ENCODE measurements around the gene SLC29A4.

Gene SLC29A4

DNA sequence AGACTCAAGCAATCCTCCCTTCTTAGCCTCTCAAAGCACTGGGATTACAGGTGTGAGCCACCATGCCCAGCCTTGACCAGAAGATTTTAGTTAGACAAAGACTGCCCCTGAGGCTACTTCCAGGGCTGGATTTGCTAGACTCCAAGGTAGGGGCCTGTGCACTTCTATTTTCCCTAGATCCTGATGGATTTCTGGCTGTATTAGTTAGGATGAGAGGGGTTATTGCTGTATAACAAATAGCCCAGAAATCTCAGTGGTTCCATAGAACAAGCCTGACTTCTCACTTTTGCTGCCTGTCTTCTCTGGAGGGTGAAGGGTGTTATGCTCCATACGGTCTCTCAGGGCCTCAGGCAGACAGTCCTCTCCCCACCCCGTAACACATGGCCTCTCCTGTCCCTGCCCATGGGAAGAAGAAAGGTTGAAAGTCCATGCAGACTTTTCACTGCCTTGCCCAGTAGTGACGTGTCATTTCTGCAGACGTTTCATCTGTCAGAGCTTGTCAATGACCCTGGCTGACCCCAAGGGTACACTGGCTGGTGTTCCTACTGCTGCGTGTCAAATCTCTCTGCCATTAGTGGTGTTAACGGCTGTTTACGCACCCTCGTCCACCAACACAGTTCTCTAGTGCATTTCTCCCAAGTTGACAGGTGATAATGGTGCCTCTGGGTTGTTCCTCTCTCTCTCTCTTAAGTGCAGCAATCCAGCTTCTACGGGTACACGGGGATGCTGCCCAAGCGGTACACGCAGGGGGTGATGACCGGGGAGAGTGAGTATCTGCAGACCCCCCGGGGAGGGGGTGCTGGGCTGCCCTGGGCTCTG is 11.6 kb downstream of the SLC29A4 start:
- DNase-seq (ENCODE audit: low read depth) = no peak
- TF ChIP-seq, protein P1, sequence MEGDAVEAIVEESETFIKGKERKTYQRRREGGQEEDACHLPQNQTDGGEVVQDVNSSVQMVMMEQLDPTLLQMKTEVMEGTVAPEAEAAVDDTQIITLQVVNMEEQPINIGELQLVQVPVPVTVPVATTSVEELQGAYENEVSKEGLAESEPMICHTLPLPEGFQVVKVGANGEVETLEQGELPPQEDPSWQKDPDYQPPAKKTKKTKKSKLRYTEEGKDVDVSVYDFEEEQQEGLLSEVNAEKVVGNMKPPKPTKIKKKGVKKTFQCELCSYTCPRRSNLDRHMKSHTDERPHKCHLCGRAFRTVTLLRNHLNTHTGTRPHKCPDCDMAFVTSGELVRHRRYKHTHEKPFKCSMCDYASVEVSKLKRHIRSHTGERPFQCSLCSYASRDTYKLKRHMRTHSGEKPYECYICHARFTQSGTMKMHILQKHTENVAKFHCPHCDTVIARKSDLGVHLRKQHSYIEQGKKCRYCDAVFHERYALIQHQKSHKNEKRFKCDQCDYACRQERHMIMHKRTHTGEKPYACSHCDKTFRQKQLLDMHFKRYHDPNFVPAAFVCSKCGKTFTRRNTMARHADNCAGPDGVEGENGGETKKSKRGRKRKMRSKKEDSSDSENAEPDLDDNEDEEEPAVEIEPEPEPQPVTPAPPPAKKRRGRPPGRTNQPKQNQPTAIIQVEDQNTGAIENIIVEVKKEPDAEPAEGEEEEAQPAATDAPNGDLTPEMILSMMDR (IDR thresholded peaks at IDR 0.05; ENCODE audit: control insufficient read depth, extremely low read depth, insufficient read depth) = no peak
- H3K4me3 ChIP-seq (ENCODE audit: low read depth, low read length) = no peak overlapping the region

- no peak for DNase-seq (ENCODE audit: low read depth)
- no peak overlapping the region for H3K4me3 ChIP-seq (ENCODE audit: low read depth, low read length)
- TF ChIP-seq, protein P1 (IDR thresholded peaks at IDR 0.05; ENCODE audit: control insufficient read depth, extremely low read depth, insufficient read depth) = no peak
These were observed 12.6 kb downstream of the SLC29A4 start for GRCh38 chr7:5295039-5296014.

GRCh38 chr7:5296015-5296610 is 13.4 kb downstream of the SLC29A4 start:
- no peak overlapping the region for H3K4me3 ChIP-seq (ENCODE audit: low read depth, low read length)
- DNase-seq (ENCODE audit: low read depth) = no peak
- TF ChIP-seq, protein P1 (IDR thresholded peaks at IDR 0.05; ENCODE audit: control insufficient read depth, extremely low read depth, insufficient read depth) = no peak

- TF ChIP-seq, protein P1 (IDR thresholded peaks at IDR 0.05; ENCODE audit: control insufficient read depth, extremely low read depth, insufficient read depth) = no peak
- peak overlapping the region; percentile 34 for H3K4me3 ChIP-seq (ENCODE audit: low read depth, low read length)
- peak; percentile 7 for DNase-seq (ENCODE audit: low read depth)
These were observed 14.0 kb downstream of the SLC29A4 start for GRCh38 chr7:5296611-5297226.

DNA sequence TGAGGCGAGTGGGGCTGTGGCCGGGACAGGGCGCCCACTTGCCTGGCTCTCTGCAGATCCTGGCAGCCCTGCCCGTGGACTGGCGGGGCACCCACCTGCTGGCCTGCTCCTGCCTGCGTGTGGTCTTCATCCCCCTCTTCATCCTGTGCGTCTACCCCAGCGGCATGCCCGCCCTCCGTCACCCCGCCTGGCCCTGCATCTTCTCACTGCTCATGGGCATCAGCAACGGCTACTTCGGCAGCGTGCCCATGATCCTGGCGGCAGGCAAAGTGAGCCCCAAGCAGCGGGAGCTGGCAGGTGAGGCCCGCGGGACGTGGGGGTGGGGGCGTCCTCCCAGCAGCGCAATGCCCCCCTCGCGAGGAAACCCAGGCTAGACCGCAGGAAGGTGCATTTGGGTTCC is 17.6 kb downstream of the SLC29A4 start:
- no peak for DNase-seq (ENCODE audit: low read depth)
- TF ChIP-seq, protein P1 (IDR thresholded peaks at IDR 0.05; ENCODE audit: control insufficient read depth, extremely low read depth, insufficient read depth) = no peak
- H3K4me3 ChIP-seq (ENCODE audit: low read depth, low read length) = no peak overlapping the region

DNA sequence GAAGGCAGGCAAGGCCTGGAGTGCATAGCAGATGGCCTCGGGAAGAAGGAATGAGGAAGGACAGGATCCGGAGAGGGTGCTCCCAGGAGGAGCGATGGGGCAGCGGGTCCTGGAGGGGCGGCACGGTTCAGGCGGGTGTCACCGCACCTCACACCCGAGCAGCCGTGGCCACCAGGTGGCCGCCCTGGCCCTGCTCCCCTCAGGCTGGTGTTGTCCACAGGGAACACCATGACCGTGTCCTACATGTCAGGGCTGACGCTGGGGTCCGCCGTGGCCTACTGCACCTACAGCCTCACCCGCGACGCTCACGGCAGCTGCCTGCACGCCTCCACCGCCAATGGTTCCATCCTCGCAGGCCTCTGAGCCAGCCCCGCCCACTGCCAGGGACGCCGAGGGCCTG is 19.8 kb downstream of the SLC29A4 start:
- TF ChIP-seq, protein P1 (IDR thresholded peaks at IDR 0.05; ENCODE audit: control insufficient read depth, extremely low read depth, insufficient read depth) = no peak

More for the DNA sequence above, 19.8 kb downstream of the SLC29A4 start:
- DNase-seq (ENCODE audit: low read depth) = no peak
- no peak overlapping the region for H3K4me3 ChIP-seq (ENCODE audit: low read depth, low read length)

All from LNCaP clone FGC (cell line).